Sigmoid colon (tissue), 4 donors: ENCODE results near the gene AVPR1B.

ENCODE experiments used
- CTCF ChIP-seq, 4 experiments: fragments of 450-650 bp in 3 of 4; fragments of 200-600 bp in 1 of 4; IDR thresholded peaks; one replicate each; pipeline ENCODE4 v1.5.1; 2016 to 2019; ENCODE audit warnings: antibody characterized with exemption in 4 of 4, mild to moderate bottlenecking in 3 of 4, moderate library complexity in 2 of 4
- EP300 ChIP-seq, 4 donors: sonication (generic); formaldehyde crosslinking; IDR thresholded peaks; one replicate each; pipeline ENCODE4 v1.6.1; 2017; ENCODE audit warnings: antibody characterized with exemption in 4 of 4
- POLR2A ChIP-seq, 2 donors: fragments of 450-650 bp; IDR thresholded peaks; one replicate each; pipeline ENCODE4 v1.6.1; 2016; ENCODE audit warnings: antibody characterized with exemption in 2 of 2, mild to moderate bottlenecking in 2 of 2, moderate library complexity in 2 of 2
- POLR2AphosphoS5 ChIP-seq, 4 donors: sonication (generic); formaldehyde crosslinking; IDR thresholded peaks; one replicate each; pipeline ENCODE4 v1.6.1; 2017; ENCODE audit warnings: antibody characterized with exemption in 4 of 4

- TF ChIP-seq POLR2AphosphoS5 (IDR thresholded peaks at IDR 0.05): no peak
- TF ChIP-seq CTCF (IDR thresholded peaks at IDR 0.05): no peak
- TF ChIP-seq POLR2A (IDR thresholded peaks at IDR 0.05): no peak
- no peak for TF ChIP-seq EP300 (IDR thresholded peaks at IDR 0.05)
These were observed 10.0 kb downstream of the AVPR1B start for GRCh38 chr1:206107168-206107544.
